HEK293 (cell line): ENCODE results near the gene CHST12.

Experiments
- CTCF ChIP-seq: fragments of 450-650 bp; formaldehyde crosslinking; IDR thresholded peaks from 2 replicates; pipeline ENCODE4 v1.5.1; 2016; ENCODE audit warnings: missing biosample characterization, missing genetic modification characterization
- OVOL3 ChIP-seq: fragments of 450-650 bp; formaldehyde crosslinking; IDR thresholded peaks from 2 replicates; pipeline ENCODE4 v1.5.1; 2016; ENCODE audit warnings: missing biosample characterization, missing genetic modification characterization
- SETDB1 ChIP-seq: IDR thresholded peaks from one replicate; pipeline ENCODE4 v1.6.1; 2017; ENCODE audit warnings: mild to moderate bottlenecking, low read length, moderate library complexity, mixed read lengths; ENCODE audit not compliant: insufficient read length
- SP2 ChIP-seq: fragments of 450-650 bp; formaldehyde crosslinking; IDR thresholded peaks from 2 replicates; pipeline ENCODE4 v1.5.1; 2016; ENCODE audit warnings: missing biosample characterization, missing genetic modification characterization
- ZFP37 ChIP-seq: fragments of 450-650 bp; formaldehyde crosslinking; IDR thresholded peaks from 2 replicates; pipeline ENCODE4 v1.5.1; 2016; ENCODE audit warnings: missing biosample characterization, missing genetic modification characterization
- ZNF169 ChIP-seq: fragments of 450-650 bp; formaldehyde crosslinking; IDR thresholded peaks from 2 replicates; pipeline ENCODE4 v1.5.1; 2016; ENCODE audit warnings: missing biosample characterization, missing genetic modification characterization
- ZNF335 ChIP-seq: fragments of 450-650 bp; formaldehyde crosslinking; conservative IDR thresholded peaks from 2 replicates; pipeline ENCODE4 v1.5.1; 2016; ENCODE audit warnings: missing biosample characterization, missing genetic modification characterization
- TF ChIP-seq, protein P1 (sequence below): fragments of 450-650 bp; formaldehyde crosslinking; IDR thresholded peaks from 2 replicates; pipeline ENCODE4 v1.5.1; 2016; ENCODE audit warnings: missing biosample characterization, missing genetic modification characterization

DNA sequence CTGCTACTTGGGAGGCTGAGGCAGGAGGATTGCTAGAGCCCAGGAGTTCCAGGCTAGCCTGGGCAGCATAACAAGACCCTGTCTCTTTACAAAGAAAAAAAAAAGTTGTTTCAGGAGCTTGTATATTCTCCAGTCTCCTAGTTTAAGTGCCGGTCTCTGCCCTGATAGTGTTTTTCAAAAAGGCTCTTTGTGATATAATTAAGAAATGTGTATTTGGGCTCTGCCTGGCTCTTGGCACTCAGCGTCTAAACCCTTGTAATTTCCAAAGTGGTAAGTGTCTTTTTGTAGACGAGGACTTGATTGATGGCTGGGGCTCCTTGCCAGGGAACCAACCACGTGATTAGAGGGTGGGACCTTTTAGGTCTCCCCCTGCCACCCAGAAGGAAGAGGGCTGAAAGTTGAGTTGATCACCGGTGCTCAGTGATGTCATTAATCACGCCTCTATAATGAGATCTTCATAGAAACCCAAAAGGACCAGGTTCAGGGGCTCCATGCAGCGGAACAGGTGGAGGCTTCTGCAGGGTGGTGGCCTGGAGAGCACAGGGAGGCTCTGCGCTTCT is 44.4 kb upstream of the CHST12 start:
- TF ChIP-seq SETDB1 (no peak), ZFP37 (no peak), CTCF (tag by site-specific recombination) (no peak), OVOL3 (tag by site-specific recombination) (no peak), ZNF335 (no peak), ZNF169 (tag by site-specific recombination) (no peak), SP2 (tag by site-specific recombination) (peak; percentile 18; the same call in 1 of the 2 replicates)
- TF ChIP-seq, protein P1, sequence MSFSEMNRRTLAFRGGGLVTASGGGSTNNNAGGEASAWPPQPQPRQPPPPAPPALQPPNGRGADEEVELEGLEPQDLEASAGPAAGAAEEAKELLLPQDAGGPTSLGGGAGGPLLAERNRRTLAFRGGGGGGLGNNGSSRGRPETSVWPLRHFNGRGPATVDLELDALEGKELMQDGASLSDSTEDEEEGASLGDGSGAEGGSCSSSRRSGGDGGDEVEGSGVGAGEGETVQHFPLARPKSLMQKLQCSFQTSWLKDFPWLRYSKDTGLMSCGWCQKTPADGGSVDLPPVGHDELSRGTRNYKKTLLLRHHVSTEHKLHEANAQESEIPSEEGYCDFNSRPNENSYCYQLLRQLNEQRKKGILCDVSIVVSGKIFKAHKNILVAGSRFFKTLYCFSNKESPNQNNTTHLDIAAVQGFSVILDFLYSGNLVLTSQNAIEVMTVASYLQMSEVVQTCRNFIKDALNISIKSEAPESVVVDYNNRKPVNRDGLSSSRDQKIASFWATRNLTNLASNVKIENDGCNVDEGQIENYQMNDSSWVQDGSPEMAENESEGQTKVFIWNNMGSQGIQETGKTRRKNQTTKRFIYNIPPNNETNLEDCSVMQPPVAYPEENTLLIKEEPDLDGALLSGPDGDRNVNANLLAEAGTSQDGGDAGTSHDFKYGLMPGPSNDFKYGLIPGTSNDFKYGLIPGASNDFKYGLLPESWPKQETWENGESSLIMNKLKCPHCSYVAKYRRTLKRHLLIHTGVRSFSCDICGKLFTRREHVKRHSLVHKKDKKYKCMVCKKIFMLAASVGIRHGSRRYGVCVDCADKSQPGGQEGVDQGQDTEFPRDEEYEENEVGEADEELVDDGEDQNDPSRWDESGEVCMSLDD (tag by site-specific recombination): no peak
